HG02840 (cell line): ENCODE results near the gene NCAPD3.

ENCODE experiments used
- ATAC-seq: cut with Tn5 transposase; IDR thresholded peaks from one replicate; pipeline ENCODE4 v1.9.1; 2021; ENCODE audit warnings: mild to moderate bottlenecking, moderate library complexity, moderate number of reproducible peaks; ENCODE audit not compliant: unreplicated experiment, low FRiP score

NCAPD3 gene

GRCh38 chr11:134164490-134165370, 59.0 kb downstream of the NCAPD3 start:
- no peak for ATAC-seq

- no peak for ATAC-seq
Observed at GRCh38 chr11:134159652-134160051, 64.1 kb downstream of the NCAPD3 start.

- ATAC-seq, result no peak
Observed at GRCh38 chr11:134158023-134158422, 65.7 kb downstream of the NCAPD3 start.

- ATAC-seq, result no peak
Observed at GRCh38 chr11:134157451-134157850, 66.3 kb downstream of the NCAPD3 start.

- no peak for ATAC-seq
Observed at GRCh38 chr11:134155946-134156865, 67.6 kb downstream of the NCAPD3 start.

GRCh38 chr11:134155456-134155855, 68.3 kb downstream of the NCAPD3 start:
- ATAC-seq, result no peak

GRCh38 chr11:134154441-134154840, 69.3 kb downstream of the NCAPD3 start:
- ATAC-seq, result no peak

GRCh38 chr11:134153147-134153905, 70.4 kb downstream of the NCAPD3 start:
- ATAC-seq, result no peak

- no peak for ATAC-seq
Observed at GRCh38 chr11:134152696-134153095, 71.1 kb downstream of the NCAPD3 start.

- ATAC-seq, result no peak
Observed at GRCh38 chr11:134151083-134151747, 72.6 kb downstream of the NCAPD3 start.

GRCh38 chr11:134150195-134150903, 73.4 kb downstream of the NCAPD3 start:
- no peak for ATAC-seq

- no peak for ATAC-seq
Observed at GRCh38 chr11:134149371-134149770, 74.4 kb downstream of the NCAPD3 start.

- no peak for ATAC-seq
Observed at GRCh38 chr11:134146598-134146997, 77.2 kb downstream of the NCAPD3 start.

GRCh38 chr11:134145715-134146114, 78.1 kb downstream of the NCAPD3 start:
- no peak for ATAC-seq

- no peak for ATAC-seq
Observed at GRCh38 chr11:134144744-134145143, 79.0 kb downstream of the NCAPD3 start.

GRCh38 chr11:134143801-134144200, 80.0 kb downstream of the NCAPD3 start:
- no peak for ATAC-seq

- no peak for ATAC-seq
Observed at GRCh38 chr11:134142536-134142935, 81.2 kb downstream of the NCAPD3 start.

GRCh38 chr11:134140961-134141490, 82.7 kb downstream of the NCAPD3 start:
- ATAC-seq, result no peak

GRCh38 chr11:134139873-134140331, 83.9 kb downstream of the NCAPD3 start:
- ATAC-seq, result no peak
